ENCODE results near the gene PDCD1.
A peak's percentile ranks its signal among the peaks of the same experiment; 100 is the strongest.

PDCD1 gene

DNA sequence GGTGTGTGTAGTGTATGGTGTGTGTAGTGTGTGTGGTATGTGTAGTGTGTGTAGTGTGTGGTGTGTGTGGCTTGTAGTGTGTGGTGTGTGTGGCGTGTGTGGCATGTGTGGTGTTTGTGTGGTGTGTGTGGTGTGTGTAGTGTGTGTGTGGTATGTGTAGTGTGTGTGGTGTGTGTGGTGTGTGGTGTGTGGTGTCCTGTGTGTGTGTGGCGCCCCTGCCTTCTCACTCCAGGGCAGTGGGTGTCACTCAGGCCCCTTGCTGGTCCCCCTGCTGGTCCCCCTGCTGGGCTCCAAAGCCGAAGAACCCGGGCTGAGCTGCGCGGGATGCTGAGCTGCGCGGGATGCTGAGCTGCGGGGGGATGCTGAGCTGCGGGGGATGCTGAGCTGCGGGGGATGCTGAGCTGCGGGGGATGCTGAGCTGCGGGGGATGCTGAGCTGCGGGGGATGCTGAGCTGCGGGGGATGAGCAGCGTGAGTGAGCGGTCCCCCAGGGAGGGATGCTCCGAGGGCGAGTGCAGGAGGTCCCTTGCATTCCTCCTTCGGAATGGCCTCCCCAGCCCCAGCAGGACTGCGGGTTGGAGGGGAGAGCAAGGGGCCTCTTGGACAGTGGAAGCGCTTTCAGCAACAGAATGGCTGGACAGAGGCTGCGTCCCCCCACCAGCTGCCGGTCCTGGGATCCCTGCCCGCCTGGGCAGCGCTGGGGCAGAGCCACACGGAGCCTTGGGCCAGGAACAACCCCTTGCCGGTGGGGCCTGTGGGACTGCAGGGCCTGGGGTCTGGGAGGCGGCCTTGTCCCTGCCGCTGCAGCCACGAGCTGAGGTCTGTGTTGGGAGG, 7.5 kb upstream of the PDCD1 start (continued):
- TF ChIP-seq ZNF391 (tag by site-specific recombination; IDR thresholded peaks at IDR 0.05; ENCODE audit: borderline replicate concordance, low read depth) (0 out of 2 replicates have a peak, but pooled peaks have one; percentile 62), ZFHX2 (tag by site-specific recombination; conservative IDR thresholded peaks at IDR 0.05) (peak; percentile 69), ZNF837 (tag by site-specific recombination; IDR thresholded peaks at IDR 0.05) (no peak), ZNF654 (tag by site-specific recombination; IDR thresholded peaks at IDR 0.05; ENCODE audit: low read depth) (no peak), EGR2 (tag by site-specific recombination; IDR thresholded peaks at IDR 0.05; ENCODE audit: low read depth) (peak; percentile 55; the same call in 1 of the 2 replicates), GLIS2 (tag by site-specific recombination; IDR thresholded peaks at IDR 0.05) (peak; percentile 66), ZIC2 (tag by site-specific recombination; IDR thresholded peaks at IDR 0.05) (peak; percentile 98), ZBTB26 (tag by site-specific recombination; optimal IDR thresholded peaks at IDR 0.05) (peak; percentile 15)
- TF ChIP-seq, protein P1, sequence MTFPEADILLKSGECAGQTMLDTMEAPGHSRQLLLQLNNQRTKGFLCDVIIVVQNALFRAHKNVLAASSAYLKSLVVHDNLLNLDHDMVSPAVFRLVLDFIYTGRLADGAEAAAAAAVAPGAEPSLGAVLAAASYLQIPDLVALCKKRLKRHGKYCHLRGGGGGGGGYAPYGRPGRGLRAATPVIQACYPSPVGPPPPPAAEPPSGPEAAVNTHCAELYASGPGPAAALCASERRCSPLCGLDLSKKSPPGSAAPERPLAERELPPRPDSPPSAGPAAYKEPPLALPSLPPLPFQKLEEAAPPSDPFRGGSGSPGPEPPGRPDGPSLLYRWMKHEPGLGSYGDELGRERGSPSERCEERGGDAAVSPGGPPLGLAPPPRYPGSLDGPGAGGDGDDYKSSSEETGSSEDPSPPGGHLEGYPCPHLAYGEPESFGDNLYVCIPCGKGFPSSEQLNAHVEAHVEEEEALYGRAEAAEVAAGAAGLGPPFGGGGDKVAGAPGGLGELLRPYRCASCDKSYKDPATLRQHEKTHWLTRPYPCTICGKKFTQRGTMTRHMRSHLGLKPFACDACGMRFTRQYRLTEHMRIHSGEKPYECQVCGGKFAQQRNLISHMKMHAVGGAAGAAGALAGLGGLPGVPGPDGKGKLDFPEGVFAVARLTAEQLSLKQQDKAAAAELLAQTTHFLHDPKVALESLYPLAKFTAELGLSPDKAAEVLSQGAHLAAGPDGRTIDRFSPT (tag by site-specific recombination; IDR thresholded peaks at IDR 0.05) = peak; percentile 49; the same call in 1 of the 2 replicates
- TF ChIP-seq, protein P2, sequence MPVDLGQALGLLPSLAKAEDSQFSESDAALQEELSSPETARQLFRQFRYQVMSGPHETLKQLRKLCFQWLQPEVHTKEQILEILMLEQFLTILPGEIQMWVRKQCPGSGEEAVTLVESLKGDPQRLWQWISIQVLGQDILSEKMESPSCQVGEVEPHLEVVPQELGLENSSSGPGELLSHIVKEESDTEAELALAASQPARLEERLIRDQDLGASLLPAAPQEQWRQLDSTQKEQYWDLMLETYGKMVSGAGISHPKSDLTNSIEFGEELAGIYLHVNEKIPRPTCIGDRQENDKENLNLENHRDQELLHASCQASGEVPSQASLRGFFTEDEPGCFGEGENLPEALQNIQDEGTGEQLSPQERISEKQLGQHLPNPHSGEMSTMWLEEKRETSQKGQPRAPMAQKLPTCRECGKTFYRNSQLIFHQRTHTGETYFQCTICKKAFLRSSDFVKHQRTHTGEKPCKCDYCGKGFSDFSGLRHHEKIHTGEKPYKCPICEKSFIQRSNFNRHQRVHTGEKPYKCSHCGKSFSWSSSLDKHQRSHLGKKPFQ (tag by site-specific recombination; IDR thresholded peaks at IDR 0.05) = peak; percentile 80

DNA sequence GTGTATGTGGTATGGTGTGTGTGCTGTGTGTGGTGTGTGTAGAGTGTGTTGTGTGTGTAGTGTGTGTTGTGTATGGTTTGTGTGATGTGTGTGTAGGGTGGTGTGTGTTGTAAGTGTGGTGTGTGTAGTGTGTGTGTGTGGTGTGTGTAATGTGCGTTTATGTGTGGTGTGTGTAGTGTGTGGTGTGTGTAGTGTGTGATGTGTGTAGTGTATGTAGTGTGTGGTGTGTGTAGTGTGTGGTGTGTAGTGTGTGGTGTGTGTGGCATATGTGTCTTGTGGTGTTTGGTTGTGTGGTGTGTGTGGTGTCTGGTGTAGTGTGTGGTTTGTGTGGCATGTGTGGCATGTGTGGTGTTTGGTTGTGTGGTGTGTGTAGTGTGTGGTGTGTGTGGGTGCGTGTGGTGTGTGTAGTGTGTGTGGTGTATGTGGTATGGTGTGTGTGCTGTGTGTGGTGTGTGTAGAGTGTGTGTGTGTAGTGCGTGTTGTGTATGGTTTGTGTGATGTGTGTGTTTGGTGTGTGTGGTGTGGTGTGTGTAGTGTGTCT, 6.8 kb upstream of the PDCD1 start:
- ChIA-PET POLR2A (no interaction called here), CTCF (no interaction called here)
- Histone ChIP-seq H3K36me3 (ENCODE audit: control insufficient read depth in 2 of 2, insufficient read depth in 1 of 2, low read length in 2 of 2) (no peaks in the 10 kb centered on the region), H3K27ac (ENCODE audit: extremely low read depth, low read depth, low read length) (no peak overlapping the region), H3K4me3 (ENCODE audit: low read depth, low read length) (no peak overlapping the region), H3K9me3 (ENCODE audit: control insufficient read depth, insufficient read depth, low read depth, low read length) (no peaks in the 10 kb centered on the region), H3K4me1 (ENCODE audit: control insufficient read depth, insufficient read depth, low read length) (no peaks in the 10 kb centered on the region)
- TF ChIP-seq ZNF645 (tag by site-specific recombination; IDR thresholded peaks at IDR 0.05) (0 out of 2 replicates have a peak, but pooled peaks have one; percentile 43), ZNF302 (tag by site-specific recombination; IDR thresholded peaks at IDR 0.05; ENCODE audit: low read depth) (no peak), HOXA7 (CRISPR knock-in tag; IDR thresholded peaks at IDR 0.05; ENCODE audit: borderline replicate concordance) (no peak), ZNF621 (tag by site-specific recombination; IDR thresholded peaks at IDR 0.05) (0 out of 2 replicates have a peak, but pooled peaks have one; percentile 21), ZSCAN4 (tag by site-specific recombination; IDR thresholded peaks at IDR 0.05) (peak; percentile 26; the same call in 1 of the 2 replicates), ZNF239 (tag by site-specific recombination; IDR thresholded peaks at IDR 0.05) (0 out of 2 replicates have a peak, but pooled peaks have one; percentile 9), ZNF175 (tag by site-specific recombination; IDR thresholded peaks at IDR 0.05) (0 out of 2 replicates have a peak, but pooled peaks have one; percentile 40), ZFHX2 (tag by site-specific recombination; conservative IDR thresholded peaks at IDR 0.05) (no peak), ZNF148 (tag by site-specific recombination; IDR thresholded peaks at IDR 0.05; ENCODE audit: borderline replicate concordance) (no peak; the same call in 1 of the 2 replicates), ZNF311 (tag by site-specific recombination; IDR thresholded peaks at IDR 0.05; ENCODE audit: borderline replicate concordance) (peak; percentile 12; the same call in 1 of the 2 replicates)
- TF ChIP-seq, protein P3, sequence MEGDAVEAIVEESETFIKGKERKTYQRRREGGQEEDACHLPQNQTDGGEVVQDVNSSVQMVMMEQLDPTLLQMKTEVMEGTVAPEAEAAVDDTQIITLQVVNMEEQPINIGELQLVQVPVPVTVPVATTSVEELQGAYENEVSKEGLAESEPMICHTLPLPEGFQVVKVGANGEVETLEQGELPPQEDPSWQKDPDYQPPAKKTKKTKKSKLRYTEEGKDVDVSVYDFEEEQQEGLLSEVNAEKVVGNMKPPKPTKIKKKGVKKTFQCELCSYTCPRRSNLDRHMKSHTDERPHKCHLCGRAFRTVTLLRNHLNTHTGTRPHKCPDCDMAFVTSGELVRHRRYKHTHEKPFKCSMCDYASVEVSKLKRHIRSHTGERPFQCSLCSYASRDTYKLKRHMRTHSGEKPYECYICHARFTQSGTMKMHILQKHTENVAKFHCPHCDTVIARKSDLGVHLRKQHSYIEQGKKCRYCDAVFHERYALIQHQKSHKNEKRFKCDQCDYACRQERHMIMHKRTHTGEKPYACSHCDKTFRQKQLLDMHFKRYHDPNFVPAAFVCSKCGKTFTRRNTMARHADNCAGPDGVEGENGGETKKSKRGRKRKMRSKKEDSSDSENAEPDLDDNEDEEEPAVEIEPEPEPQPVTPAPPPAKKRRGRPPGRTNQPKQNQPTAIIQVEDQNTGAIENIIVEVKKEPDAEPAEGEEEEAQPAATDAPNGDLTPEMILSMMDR (tag by site-specific recombination; IDR thresholded peaks at IDR 0.05) = 0 out of 2 replicates have a peak, but pooled peaks have one; percentile 3

All from HEK293 (cell line).